Measurements from ENCODE around the gene TOX4. TPM values are rescaled to one million over a fixed set of nuclear protein-coding genes. Genes with fewer than 3 reads are reported as not detected.

The TOX4 gene
- total RNA-seq, 2 donors from 2014 or later, result 60.0 to 61.5 TPM

- H3K36me3 Mint-ChIP-seq (ENCODE audit: low read depth), result peaks cover 31% of the 10 kb centered on the region
- peaks cover 13% of the 10 kb centered on the region for H3K4me1 Mint-ChIP-seq
Observed at GRCh38 chr14:21476523-21476924, 471 bp upstream of the TOX4 start.

DNA sequence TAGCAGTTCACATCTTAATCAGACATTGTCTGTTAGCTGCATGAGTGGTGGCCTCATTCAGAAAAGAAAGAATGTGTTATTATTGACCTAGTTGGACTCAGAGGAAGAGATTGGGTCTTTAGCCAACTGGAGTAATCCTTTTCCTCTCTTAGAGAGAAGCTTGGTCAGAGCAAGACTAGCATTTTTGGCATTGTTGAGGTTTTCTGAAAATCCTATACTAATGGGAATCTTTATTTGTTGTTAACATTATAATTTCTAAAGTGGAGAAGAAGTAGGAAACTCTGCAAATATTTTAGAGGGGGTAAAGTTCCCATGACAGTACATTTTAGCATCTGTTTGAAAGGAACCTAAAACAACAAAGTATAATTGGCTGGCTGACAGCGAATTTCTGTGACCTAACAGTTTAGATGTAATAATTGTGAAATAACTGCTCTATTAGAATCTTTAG is 9.7 kb downstream of the TOX4 start:
- H3K4me1 Mint-ChIP-seq, result no peaks in the 10 kb centered on the region
- no peak overlapping the region for H3K27ac ChIP-seq (ENCODE audit: low read depth, low read length)
- 82 to 100% methylated on average over 1 of the region's 1 CpG for WGBS, 2 experiments (ENCODE audit: insufficient coverage in 1 of 2, insufficient read length in 1 of 2)

More at GRCh38 chr14:21476523-21476924, 471 bp upstream of the TOX4 start:
- Mint-ChIP-seq H3K27me3 (ENCODE audit: insufficient read depth) (no peaks in the 10 kb centered on the region), H3K9me3 (no peaks in the 10 kb centered on the region), H3K4me3 (peak overlapping the region; percentile 100), H3K27ac (peak overlapping the region; percentile 96)
- Histone ChIP-seq H3K27ac (ENCODE audit: low read depth, low read length) (no peak overlapping the region), H3K27me3 (ENCODE audit: control insufficient read depth, insufficient read depth, low read length, poor library complexity, severe bottlenecking) (no peaks in the 10 kb centered on the region), H3K9ac (ENCODE audit: extremely low read depth, low read length, poor library complexity, severe bottlenecking) (peak overlapping the region; percentile 63), H3K36me3 (ENCODE audit: control insufficient read depth, insufficient read depth, low read length) (peaks cover 31% of the 10 kb centered on the region), H3K4me1 (ENCODE audit: control insufficient read depth, insufficient read depth, low read length) (peaks cover 5% of the 10 kb centered on the region), H3K4me3 (ENCODE audit: low read length) (peak overlapping the region; percentile 95), H3K9me3 (ENCODE audit: control insufficient read depth, low read length) (no peaks in the 10 kb centered on the region)
- no peak for DNase-seq
- no peak for TF ChIP-seq CTCF (conservative IDR thresholded peaks at IDR 0.05)
- 0 to 3% methylated on average over 7 to 27 of the region's 27 CpGs for WGBS, 2 experiments (ENCODE audit: insufficient coverage in 1 of 2, insufficient read length in 1 of 2)

GRCh38 chr14:21494902-21495762 is 18.1 kb downstream of the TOX4 start:
- Mint-ChIP-seq H3K4me1 (peaks cover 19% of the 10 kb centered on the region), H3K27ac (peak overlapping the region; percentile 80), H3K36me3 (ENCODE audit: low read depth) (peaks cover 78% of the 10 kb centered on the region), H3K4me3 (no peak overlapping the region), H3K9me3 (no peaks in the 10 kb centered on the region), H3K27me3 (ENCODE audit: insufficient read depth) (no peaks in the 10 kb centered on the region)
- Histone ChIP-seq H3K9me3 (ENCODE audit: control insufficient read depth, low read length) (no peaks in the 10 kb centered on the region), H3K27ac (ENCODE audit: low read depth, low read length) (no peak overlapping the region), H3K36me3 (ENCODE audit: control insufficient read depth, insufficient read depth, low read length) (peaks cover 80% of the 10 kb centered on the region), H3K4me1 (ENCODE audit: control insufficient read depth, insufficient read depth, low read length) (peaks cover 9% of the 10 kb centered on the region), H3K4me3 (ENCODE audit: low read length) (no peak overlapping the region), H3K9ac (ENCODE audit: extremely low read depth, low read length, poor library complexity, severe bottlenecking) (no peak overlapping the region), H3K27me3 (ENCODE audit: control insufficient read depth, insufficient read depth, low read length, poor library complexity, severe bottlenecking) (no peaks in the 10 kb centered on the region)
- WGBS, 2 experiments (ENCODE audit: insufficient coverage in 1 of 2, insufficient read length in 1 of 2), result 78 to 100% methylated on average over 1 to 2 of the region's 2 CpGs
- DNase-seq, result no peak
- no peak for TF ChIP-seq CTCF (conservative IDR thresholded peaks at IDR 0.05)

More for the DNA sequence above, 9.7 kb downstream of the TOX4 start:
- H3K9ac ChIP-seq (ENCODE audit: extremely low read depth, low read length, poor library complexity, severe bottlenecking), result no peak overlapping the region
- Mint-ChIP-seq H3K27me3 (ENCODE audit: insufficient read depth) (no peaks in the 10 kb centered on the region), H3K4me3 (no peak overlapping the region), H3K9me3 (no peaks in the 10 kb centered on the region), H3K36me3 (ENCODE audit: low read depth) (peaks cover 28% of the 10 kb centered on the region), H3K27ac (peak overlapping the region; percentile 32)
- H3K36me3 ChIP-seq (ENCODE audit: control insufficient read depth, insufficient read depth, low read length), result peaks cover 40% of the 10 kb centered on the region
- no peak overlapping the region for H3K4me3 ChIP-seq (ENCODE audit: low read length)
- H3K4me1 ChIP-seq (ENCODE audit: control insufficient read depth, insufficient read depth, low read length), result no peaks in the 10 kb centered on the region
- H3K27me3 ChIP-seq (ENCODE audit: control insufficient read depth, insufficient read depth, low read length, poor library complexity, severe bottlenecking), result no peaks in the 10 kb centered on the region
- no peak for TF ChIP-seq CTCF (conservative IDR thresholded peaks at IDR 0.05)
- no peak for DNase-seq
- no peaks in the 10 kb centered on the region for H3K9me3 ChIP-seq (ENCODE audit: control insufficient read depth, low read length)

Measured in endodermal cell (in vitro differentiated cells).